HG03135 (cell line): Measurements from ENCODE around the gene OR2V1.

ENCODE experiments used
- ATAC-seq: cut with Tn5 transposase; IDR thresholded peaks from one replicate; pipeline ENCODE4 v1.9.1; 2021; ENCODE audit warnings: mild to moderate bottlenecking, moderate library complexity; ENCODE audit not compliant: unreplicated experiment

Gene OR2V1

GRCh38 chr5:181084621-181085195 is 46.3 kb downstream of the OR2V1 start:
- ATAC-seq = no peak

DNA sequence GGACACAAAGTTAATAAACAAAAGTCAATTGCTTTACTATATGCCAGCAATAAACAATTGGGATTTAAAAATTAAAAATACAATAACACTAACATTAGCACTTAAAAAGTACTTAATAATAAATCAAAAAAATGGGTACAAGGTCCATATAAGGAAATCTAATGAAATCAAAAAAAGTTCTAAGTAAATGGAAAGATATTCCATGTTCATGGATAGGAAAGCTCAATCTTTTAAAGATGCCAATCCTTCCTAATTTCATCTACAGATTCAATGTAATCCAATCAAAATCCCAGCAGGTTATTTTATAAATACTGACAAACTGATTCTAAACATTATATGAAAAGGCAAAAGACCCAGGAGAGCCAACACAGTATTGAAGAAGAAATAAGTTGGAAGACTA is 49.0 kb downstream of the OR2V1 start:
- no peak for ATAC-seq

DNA sequence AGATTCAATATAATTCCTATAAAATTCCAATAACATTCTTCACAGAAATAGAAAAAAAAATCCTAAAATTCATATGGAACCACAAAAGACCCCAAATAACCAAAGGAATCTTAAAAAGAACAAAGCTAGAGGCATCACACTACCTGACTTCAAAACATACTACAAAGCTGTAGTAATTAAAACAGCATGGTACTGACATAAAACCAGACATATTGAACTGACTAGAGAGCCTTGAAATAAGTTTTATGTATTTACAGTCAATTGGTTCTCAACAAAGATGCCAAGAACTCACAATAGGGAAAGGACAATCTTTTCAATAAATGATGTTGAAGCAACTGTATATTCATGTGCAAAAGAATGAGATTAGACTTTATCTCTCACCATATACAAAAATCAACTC is 54.0 kb downstream of the OR2V1 start:
- no peak for ATAC-seq
